ENCODE data around the gene PNMA1.

The PNMA1 gene

DNA sequence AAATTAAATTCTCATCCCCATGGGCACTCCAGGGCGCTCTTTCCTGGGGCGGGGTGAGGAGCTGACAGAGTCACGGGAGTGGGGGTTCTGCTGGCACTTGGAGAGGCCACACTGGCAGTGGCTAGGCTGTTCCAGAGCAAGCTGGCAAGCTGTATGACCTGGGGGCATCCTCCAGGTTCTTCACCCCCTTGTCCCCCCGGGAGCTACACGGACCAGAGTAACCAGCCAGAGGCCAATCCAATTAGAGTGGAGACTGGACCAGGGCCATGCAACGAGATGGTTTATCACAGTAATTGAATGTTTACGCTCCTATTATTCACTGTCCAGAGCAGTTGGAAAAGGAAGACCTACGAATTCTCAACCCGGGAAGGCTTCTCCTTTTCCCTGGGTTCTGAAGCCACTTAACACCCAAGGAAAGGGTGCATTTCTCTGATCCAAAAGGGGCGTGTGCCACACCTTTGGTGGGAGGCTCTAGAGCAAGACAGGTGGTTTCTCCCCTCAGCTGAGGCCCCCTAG lies 43.8 kb upstream of the PNMA1 start:
- H3K27ac ChIP-seq (ENCODE audit: low read depth, low read length) = no peak overlapping the region

DNA sequence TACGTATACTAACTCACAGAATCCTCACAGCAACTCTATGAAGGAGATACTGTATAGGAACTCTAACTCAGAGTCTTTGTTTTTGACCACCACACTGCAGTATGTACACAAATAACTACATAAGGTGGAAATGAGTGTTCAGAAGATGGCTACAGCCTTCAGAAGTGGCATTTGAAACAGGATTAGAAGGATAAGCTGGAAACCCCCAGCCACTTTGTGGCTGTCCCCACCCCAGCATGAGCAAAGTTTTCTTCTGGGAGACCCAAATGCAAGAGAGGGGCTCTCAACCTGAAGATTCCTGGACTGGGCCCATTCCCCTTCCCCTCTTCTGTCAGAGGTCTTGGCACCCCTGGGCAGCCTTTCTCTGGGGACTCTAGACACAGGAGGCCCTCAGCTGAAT lies 43.2 kb upstream of the PNMA1 start:
- peaks cover 42% of the 10 kb centered on the region for H3K4me1 ChIP-seq (ENCODE audit: insufficient read depth, low read length)

More for the DNA sequence above, 43.8 kb upstream of the PNMA1 start:
- Histone ChIP-seq H3K27me3 (ENCODE audit: insufficient read depth, low read length) (peaks cover 29% of the 10 kb centered on the region), H3K9me3 (ENCODE audit: insufficient read depth, low read depth, low read length) (no peaks in the 10 kb centered on the region), H3K9ac (ENCODE audit: low read depth, low read length) (no peak overlapping the region), H3K36me3 (ENCODE audit: insufficient read depth, low read length) (no peaks in the 10 kb centered on the region), H3K4me1 (ENCODE audit: insufficient read depth, low read length) (peaks cover 38% of the 10 kb centered on the region), H3K4me3 (ENCODE audit: low read length) (peak overlapping the region; percentile 78; the same call in 1 of the 2 replicates)
- 82% methylated on average over 10 of the region's 10 CpGs for WGBS

DNA sequence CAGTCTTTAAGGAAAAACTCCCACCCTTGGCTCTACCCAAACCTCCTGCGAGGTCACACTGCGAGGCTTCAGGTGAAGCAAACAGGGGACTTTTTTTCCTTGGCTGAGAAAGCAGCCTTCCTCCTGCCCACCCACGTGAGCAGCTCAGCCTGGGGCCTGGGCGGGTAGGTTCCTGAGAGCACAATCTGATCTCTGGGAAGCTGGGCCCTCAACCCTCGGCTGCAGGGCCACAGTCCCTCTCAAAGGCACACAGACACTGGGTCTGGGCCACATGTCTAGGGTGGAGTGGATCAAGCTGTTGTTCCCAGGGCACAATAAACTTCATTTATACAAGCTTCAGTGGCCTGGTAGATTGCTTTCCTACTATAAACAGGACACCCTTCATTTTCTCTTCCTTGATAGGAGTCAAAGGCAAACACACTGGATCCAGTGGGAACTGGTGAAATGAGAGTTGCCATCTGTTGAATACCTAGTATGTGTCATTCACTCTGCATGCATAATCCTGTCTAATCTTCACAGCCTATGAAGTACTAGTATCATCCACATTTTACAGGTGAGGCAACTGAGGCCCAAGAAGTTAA lies 41.3 kb upstream of the PNMA1 start:
- Histone ChIP-seq H3K36me3 (ENCODE audit: insufficient read depth, low read length) (no peaks in the 10 kb centered on the region), H3K9ac (ENCODE audit: low read depth, low read length) (no peak overlapping the region), H3K4me1 (ENCODE audit: insufficient read depth, low read length) (peaks cover 35% of the 10 kb centered on the region), H3K27ac (ENCODE audit: low read depth, low read length) (no peak overlapping the region), H3K9me3 (ENCODE audit: insufficient read depth, low read depth, low read length) (no peaks in the 10 kb centered on the region), H3K4me3 (ENCODE audit: low read length) (no peak overlapping the region), H3K27me3 (ENCODE audit: insufficient read depth, low read length) (peaks cover 9% of the 10 kb centered on the region)
- 74% methylated on average over 5 of the region's 5 CpGs for WGBS

More for the DNA sequence above, 43.2 kb upstream of the PNMA1 start:
- Histone ChIP-seq H3K9me3 (ENCODE audit: insufficient read depth, low read depth, low read length) (no peaks in the 10 kb centered on the region), H3K27ac (ENCODE audit: low read depth, low read length) (no peak overlapping the region), H3K4me3 (ENCODE audit: low read length) (no peak overlapping the region), H3K36me3 (ENCODE audit: insufficient read depth, low read length) (no peaks in the 10 kb centered on the region), H3K27me3 (ENCODE audit: insufficient read depth, low read length) (peaks cover 24% of the 10 kb centered on the region), H3K9ac (ENCODE audit: low read depth, low read length) (no peak overlapping the region)
- 91% methylated on average over 1 of the region's 1 CpG for WGBS

DNA sequence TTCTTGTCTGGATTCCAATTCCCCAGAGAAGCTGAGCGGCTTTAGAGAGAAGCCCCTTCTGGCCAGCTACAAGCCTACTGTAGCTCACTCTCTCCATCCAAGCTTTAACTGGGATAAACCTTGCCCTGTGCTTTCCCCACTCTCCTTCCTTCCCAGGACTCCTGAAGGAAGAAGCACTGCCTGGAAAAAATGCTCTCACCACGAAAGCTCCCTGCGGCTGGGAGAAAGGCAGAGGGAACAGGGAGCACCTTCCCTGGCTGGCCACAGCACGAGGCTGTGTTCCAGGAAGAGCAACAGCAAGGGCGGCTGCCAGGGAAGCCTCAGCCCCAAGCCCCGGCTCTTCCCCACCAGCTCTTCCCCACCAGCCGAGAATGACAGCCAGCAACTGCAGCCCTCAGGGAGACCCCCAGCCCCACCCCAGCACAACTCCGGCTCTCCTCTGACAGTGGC lies 40.8 kb upstream of the PNMA1 start:
- Histone ChIP-seq H3K36me3 (ENCODE audit: insufficient read depth, low read length) (no peaks in the 10 kb centered on the region), H3K4me1 (ENCODE audit: insufficient read depth, low read length) (peaks cover 38% of the 10 kb centered on the region), H3K9me3 (ENCODE audit: insufficient read depth, low read depth, low read length) (no peaks in the 10 kb centered on the region), H3K27me3 (ENCODE audit: insufficient read depth, low read length) (peaks cover 9% of the 10 kb centered on the region), H3K9ac (ENCODE audit: low read depth, low read length) (no peak overlapping the region), H3K27ac (ENCODE audit: low read depth, low read length) (no peak overlapping the region), H3K4me3 (ENCODE audit: low read length) (no peak overlapping the region)
- 67% methylated on average over 8 of the region's 8 CpGs for WGBS

DNA sequence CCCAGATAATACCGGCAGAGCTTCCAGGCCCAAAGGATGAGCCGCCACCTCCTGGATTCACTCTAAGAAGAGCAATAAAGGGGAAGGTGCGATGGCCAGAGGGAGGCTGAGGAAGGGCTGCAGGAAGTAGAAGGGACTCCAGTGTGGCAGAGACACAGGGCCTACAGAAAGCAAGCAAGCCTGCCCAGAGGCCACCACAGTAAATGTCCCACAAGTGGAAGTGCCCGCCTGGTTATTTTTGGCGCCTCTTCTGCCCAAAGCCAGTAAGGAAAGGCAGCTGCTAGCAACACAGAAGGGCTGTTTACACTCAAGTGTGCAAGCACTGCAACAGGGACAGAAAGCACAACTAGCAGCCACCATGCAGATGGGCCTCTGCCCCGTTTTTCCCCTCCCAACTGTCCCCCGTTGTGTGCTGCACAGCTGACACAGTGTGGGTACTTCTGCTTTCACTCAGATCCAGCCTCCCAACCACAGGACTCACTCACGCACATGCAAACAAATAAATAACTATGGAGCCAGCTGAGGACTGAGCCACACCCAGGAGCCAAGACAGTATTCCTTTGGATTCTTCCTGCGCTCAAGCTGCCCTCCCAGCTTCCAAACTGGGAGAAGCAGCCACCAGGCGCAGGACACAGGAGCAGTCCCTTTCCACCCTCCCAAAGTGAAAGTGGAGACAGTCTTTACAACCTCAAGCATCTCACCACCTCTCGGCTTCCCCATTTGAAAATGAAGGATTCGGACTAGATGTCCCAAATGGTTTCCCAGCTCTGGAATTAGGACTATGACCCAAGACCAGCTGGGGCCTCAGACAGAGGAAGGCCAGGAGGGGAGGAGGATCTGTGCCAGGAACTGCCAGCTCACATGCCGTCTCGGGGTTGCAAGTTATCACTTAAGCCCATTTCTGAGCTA lies 40.0 kb upstream of the PNMA1 start:
- no peak overlapping the region; the same call in 1 of the 2 replicates for H3K9ac ChIP-seq (ENCODE audit: low read depth, low read length)
- peaks cover 8% of the 10 kb centered on the region for H3K27me3 ChIP-seq (ENCODE audit: insufficient read depth, low read length)
- H3K36me3 ChIP-seq (ENCODE audit: insufficient read depth, low read length) = no peaks in the 10 kb centered on the region
- 88% methylated on average over 14 of the region's 14 CpGs for WGBS
- peaks cover 43% of the 10 kb centered on the region for H3K4me1 ChIP-seq (ENCODE audit: insufficient read depth, low read length)
- no peak overlapping the region for H3K27ac ChIP-seq (ENCODE audit: low read depth, low read length)
- H3K9me3 ChIP-seq (ENCODE audit: insufficient read depth, low read depth, low read length) = no peaks in the 10 kb centered on the region
- H3K4me3 ChIP-seq (ENCODE audit: low read length) = no peak overlapping the region

DNA sequence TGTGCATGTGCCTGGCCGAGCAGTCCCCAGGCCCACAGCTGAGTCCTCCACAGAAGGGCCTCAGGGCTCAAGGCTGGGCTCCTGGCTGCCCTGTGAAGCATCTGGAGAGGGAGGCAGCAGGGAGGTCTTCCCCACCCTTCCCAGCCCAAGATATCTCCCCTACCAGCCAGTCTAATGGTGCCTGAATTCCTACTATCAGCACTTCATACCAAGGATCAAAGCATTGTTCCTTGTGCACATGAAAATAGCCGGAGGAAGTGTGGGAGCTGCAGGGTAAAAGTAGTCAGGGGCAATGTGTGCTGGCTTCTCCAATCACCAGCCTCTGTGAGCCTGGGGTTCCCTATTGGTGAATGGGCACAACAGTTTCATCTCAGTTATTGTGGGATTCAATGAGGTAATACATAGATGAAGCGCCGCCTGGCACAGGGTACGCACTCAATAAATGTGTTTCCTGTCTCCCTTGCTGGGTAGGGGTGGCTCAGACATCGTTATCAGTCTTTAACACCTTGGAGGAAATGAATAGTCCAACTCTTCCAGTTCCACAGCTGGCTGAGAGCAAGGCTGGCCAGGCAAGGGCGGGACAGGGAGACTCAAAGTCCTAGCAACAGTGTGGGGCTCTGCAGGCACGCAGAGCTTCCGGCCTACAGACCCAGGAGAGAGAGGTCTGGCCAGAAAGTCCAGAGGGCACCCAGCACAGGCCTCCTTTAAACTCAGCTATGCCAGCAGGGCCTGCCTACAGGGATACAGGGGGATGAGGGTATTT lies 39.1 kb upstream of the PNMA1 start:
- H3K4me1 ChIP-seq (ENCODE audit: insufficient read depth, low read length) = peaks cover 43% of the 10 kb centered on the region

DNA sequence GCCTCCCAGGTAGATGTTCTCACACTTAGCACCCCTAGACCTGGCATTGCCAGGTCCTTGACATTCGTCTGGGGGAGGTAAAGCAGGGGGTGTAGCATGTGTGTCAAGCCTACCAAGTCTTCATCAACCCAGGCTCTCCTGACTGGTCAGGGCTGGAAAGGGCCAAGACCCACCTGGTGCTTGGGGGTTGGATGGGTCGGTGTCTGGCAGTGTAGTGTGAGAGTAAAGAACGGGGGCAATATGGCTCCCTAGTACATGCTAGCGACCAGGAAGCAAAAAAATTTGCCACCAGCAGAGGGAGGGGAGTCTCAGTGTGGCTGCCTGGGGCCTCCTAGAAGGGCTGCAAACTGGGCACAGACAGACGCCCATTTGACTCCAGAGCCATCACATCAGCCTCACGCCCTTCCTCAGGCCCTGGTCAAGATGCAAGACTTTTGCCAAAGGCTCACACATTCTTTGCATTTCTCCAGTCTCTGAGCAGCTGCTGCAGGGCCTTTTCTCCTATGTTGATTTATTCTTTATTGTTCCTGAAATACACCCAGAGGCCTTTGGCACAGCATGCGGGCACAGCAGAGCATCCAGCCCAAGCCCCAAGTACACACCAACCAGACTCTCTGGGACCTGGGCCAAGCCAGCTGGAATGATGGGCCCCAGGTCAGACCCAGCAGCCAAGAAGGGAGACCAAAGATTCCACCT lies 38.3 kb upstream of the PNMA1 start:
- 84% methylated on average over 7 of the region's 7 CpGs for WGBS
- Histone ChIP-seq H3K9ac (ENCODE audit: low read depth, low read length) (no peak overlapping the region), H3K36me3 (ENCODE audit: insufficient read depth, low read length) (no peaks in the 10 kb centered on the region), H3K27me3 (ENCODE audit: insufficient read depth, low read length) (no peaks in the 10 kb centered on the region), H3K9me3 (ENCODE audit: insufficient read depth, low read depth, low read length) (no peaks in the 10 kb centered on the region), H3K4me3 (ENCODE audit: low read length) (no peak overlapping the region), H3K27ac (ENCODE audit: low read depth, low read length) (no peak overlapping the region), H3K4me1 (ENCODE audit: insufficient read depth, low read length) (peaks cover 37% of the 10 kb centered on the region)

More for the DNA sequence above, 39.1 kb upstream of the PNMA1 start:
- no peaks in the 10 kb centered on the region for H3K9me3 ChIP-seq (ENCODE audit: insufficient read depth, low read depth, low read length)
- WGBS = 84% methylated on average over 9 of the region's 9 CpGs
- H3K27ac ChIP-seq (ENCODE audit: low read depth, low read length) = no peak overlapping the region
- no peak overlapping the region for H3K4me3 ChIP-seq (ENCODE audit: low read length)
- no peaks in the 10 kb centered on the region for H3K36me3 ChIP-seq (ENCODE audit: insufficient read depth, low read length)
- no peak overlapping the region for H3K9ac ChIP-seq (ENCODE audit: low read depth, low read length)
- H3K27me3 ChIP-seq (ENCODE audit: insufficient read depth, low read length) = no peaks in the 10 kb centered on the region; the same call in 1 of the 2 replicates

DNA sequence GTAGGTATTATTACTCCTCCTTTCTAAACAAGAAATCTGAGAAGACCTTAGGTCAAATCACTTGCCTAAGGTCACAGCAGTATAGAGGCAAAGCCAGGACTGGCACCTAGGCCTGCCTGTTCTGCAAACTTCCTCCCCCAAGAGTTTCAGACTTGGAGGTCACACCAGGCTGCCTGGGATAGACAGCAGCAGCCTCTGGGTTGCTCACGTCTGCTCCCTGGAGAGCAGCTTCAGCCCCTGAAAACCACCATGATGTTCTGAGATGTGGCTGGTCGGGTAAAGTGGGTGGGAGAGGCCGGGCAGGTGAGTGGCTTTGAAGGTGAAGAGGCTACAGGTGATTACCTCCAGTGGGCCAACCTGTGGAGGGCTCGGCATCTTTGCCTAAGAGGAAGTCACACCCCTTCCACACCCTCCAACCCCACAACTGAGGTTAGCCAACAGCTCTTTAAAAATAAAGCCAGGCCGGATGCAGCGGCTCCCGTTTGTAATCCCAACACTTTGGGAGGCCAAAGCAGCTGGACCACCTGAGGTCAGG lies 37.0 kb upstream of the PNMA1 start:
- no peaks in the 10 kb centered on the region for H3K9me3 ChIP-seq (ENCODE audit: insufficient read depth, low read depth, low read length)
- H3K9ac ChIP-seq (ENCODE audit: low read depth, low read length) = no peak overlapping the region
- H3K27me3 ChIP-seq (ENCODE audit: insufficient read depth, low read length) = no peaks in the 10 kb centered on the region
- H3K4me3 ChIP-seq (ENCODE audit: low read length) = no peak overlapping the region
- H3K27ac ChIP-seq (ENCODE audit: low read depth, low read length) = no peak overlapping the region
- peaks cover 45% of the 10 kb centered on the region for H3K4me1 ChIP-seq (ENCODE audit: insufficient read depth, low read length)
- no peaks in the 10 kb centered on the region for H3K36me3 ChIP-seq (ENCODE audit: insufficient read depth, low read length)
- 81% methylated on average over 7 of the region's 7 CpGs for WGBS

DNA sequence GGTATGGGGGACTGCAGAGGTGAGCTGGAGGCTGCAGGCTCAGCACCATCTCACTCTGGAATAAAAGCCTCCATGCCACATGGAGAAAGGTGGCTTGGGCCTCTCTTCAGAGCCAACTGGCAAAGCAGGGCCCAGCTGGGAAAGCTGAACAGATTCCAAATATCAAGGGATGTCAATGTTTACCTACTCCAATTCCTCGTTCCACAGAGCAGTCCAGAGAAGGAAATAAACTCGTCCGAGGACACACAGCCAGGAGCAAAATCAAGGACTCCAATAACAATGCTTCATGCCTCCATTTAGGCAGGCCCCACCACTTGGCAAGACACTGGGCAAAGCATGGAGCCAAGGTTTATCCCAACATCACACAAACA lies 36.3 kb upstream of the PNMA1 start:
- Histone ChIP-seq H3K9ac (ENCODE audit: low read depth, low read length) (no peak overlapping the region), H3K36me3 (ENCODE audit: insufficient read depth, low read length) (no peaks in the 10 kb centered on the region), H3K4me1 (ENCODE audit: insufficient read depth, low read length) (peaks cover 43% of the 10 kb centered on the region), H3K27me3 (ENCODE audit: insufficient read depth, low read length) (no peaks in the 10 kb centered on the region), H3K27ac (ENCODE audit: low read depth, low read length) (no peak overlapping the region), H3K9me3 (ENCODE audit: insufficient read depth, low read depth, low read length) (no peaks in the 10 kb centered on the region), H3K4me3 (ENCODE audit: low read length) (no peak overlapping the region)
- 88% methylated on average over 3 of the region's 3 CpGs for WGBS

DNA sequence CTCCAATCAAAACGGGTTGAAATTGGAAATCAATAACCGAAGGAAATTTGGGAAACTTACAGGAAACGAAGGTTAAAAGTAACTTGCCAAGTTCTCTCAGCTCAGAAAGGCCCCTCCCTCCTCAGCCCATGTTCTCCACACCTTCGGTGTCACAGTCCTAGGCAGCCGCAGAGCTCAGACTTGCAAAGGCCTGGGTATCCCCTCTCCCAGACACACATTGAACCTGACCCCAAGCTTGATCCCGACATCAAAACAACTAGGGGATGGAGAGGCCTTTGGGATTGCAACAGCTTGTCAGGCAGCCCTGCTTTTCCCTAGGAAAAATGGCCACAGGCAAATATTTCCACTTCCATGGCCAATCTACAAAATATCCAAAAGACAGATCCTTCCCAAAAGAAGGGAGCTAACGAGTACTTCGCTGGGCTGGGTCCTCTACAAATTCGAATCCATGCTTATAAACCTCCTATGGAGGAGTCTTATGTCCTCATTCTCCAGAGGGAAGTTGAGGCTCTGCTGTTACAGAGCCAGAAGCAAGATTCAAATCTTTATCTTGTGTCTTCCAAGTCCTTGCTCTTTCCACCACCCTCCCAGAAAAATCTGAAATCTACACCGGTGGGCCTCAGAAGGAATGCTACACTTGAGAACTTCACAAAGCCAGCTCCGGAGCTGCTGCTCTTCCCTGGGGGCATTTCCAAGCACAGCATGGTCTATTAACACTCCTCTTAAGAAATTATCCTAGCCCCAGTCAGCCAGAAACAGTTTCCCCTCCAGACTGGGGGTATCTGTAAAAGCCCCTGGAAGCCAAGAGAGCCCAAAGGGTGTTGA lies 35.7 kb upstream of the PNMA1 start:
- peaks cover 39% of the 10 kb centered on the region for H3K4me1 ChIP-seq (ENCODE audit: insufficient read depth, low read length)
- H3K9me3 ChIP-seq (ENCODE audit: insufficient read depth, low read depth, low read length) = no peaks in the 10 kb centered on the region
- H3K9ac ChIP-seq (ENCODE audit: low read depth, low read length) = no peak overlapping the region
- WGBS = 65% methylated on average over 11 of the region's 11 CpGs
- no peaks in the 10 kb centered on the region for H3K36me3 ChIP-seq (ENCODE audit: insufficient read depth, low read length)
- no peak overlapping the region for H3K27ac ChIP-seq (ENCODE audit: low read depth, low read length)
- no peak overlapping the region for H3K4me3 ChIP-seq (ENCODE audit: low read length)
- no peaks in the 10 kb centered on the region for H3K27me3 ChIP-seq (ENCODE audit: insufficient read depth, low read length)

All from HUES64 (cell line).